Mucosa of stomach (tissue), 1 donor: ENCODE measurements around the gene VBP1.
"Not testable (repeated sequence)": the region's sequence is repeated elsewhere in the genome, so short reads cannot be mapped to it uniquely, and the experiment has no call there.

Experiments used
- H3K27me3 ChIP-seq: one replicate; pipeline ENCODE4 v1.7.0; 2013; ENCODE audit warnings: mild to moderate bottlenecking, low read length; ENCODE audit not compliant: control insufficient read depth, insufficient read depth
- H3K36me3 ChIP-seq: one replicate; pipeline ENCODE4 v1.7.0; 2013; ENCODE audit warnings: low read length; ENCODE audit not compliant: control insufficient read depth, insufficient read depth
- H3K4me1 ChIP-seq: one replicate; pipeline ENCODE4 v1.7.0; 2013; ENCODE audit warnings: mild to moderate bottlenecking, low read length; ENCODE audit not compliant: control insufficient read depth, insufficient read depth
- H3K4me3 ChIP-seq: one replicate; pipeline ENCODE4 v1.7.0; 2013; ENCODE audit warnings: low read length
- H3K9ac ChIP-seq: one replicate; pipeline ENCODE4 v1.7.0; 2013; ENCODE audit warnings: mild to moderate bottlenecking, low read length, moderate library complexity
- H3K9me3 ChIP-seq: one replicate; pipeline ENCODE4 v1.7.0; 2013; ENCODE audit warnings: mild to moderate bottlenecking, low read length, moderate library complexity; ENCODE audit not compliant: control insufficient read depth
- donor health status: Pancreatic carcinoma.

VBP1 gene

DNA sequence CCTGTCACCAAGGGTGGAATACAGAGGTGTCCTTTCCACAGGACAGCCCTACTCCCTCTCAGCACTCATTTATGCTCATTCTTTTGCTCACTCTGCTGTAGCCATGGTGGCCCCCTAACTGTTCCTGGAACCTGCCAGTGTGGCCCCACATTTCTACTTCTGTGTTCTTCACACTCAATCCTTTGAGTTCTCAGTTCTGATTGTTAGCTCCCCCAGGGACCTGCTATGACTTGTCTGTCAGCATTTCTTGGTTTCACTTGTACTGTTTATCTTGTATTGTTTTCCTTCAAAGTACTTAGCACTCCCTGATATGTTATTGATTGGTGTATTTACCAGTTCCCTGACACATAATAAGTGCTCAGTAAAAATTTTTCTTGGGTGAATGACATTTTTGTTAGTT lies 14.9 kb downstream of the VBP1 start:
- Histone ChIP-seq H3K36me3 (no peaks in the 10 kb centered on the region), H3K9me3 (no peaks in the 10 kb centered on the region), H3K4me3 (no peak overlapping the region)

DNA sequence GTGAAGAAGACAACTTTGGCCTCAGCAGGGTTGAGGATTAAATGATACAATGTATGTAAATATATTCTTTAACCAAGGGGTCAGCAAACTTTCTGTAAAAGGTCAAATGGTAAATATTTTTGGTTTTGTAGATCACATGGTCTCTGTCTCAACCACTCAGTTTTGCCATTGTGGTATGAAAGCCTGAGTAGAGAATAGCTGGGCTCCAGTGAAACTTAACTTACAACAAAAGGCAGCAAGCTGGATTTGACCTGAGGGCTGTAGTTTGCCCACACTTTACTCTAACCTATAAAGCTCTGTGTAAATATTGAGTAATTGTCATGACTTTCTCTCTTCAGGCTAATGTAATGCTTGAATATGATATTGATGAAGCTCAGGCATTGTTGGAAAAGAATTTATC lies 19.6 kb downstream of the VBP1 start:
- H3K36me3 ChIP-seq, result no peaks in the 10 kb centered on the region
- H3K9ac ChIP-seq, result no peak overlapping the region
- no peaks in the 10 kb centered on the region for H3K27me3 ChIP-seq
- H3K4me3 ChIP-seq, result no peak overlapping the region
- H3K4me1 ChIP-seq, result no peaks in the 10 kb centered on the region
- no peaks in the 10 kb centered on the region for H3K9me3 ChIP-seq

More for the DNA sequence above, 14.9 kb downstream of the VBP1 start:
- no peak overlapping the region for H3K9ac ChIP-seq
- no peaks in the 10 kb centered on the region for H3K27me3 ChIP-seq
- no peaks in the 10 kb centered on the region for H3K4me1 ChIP-seq

DNA sequence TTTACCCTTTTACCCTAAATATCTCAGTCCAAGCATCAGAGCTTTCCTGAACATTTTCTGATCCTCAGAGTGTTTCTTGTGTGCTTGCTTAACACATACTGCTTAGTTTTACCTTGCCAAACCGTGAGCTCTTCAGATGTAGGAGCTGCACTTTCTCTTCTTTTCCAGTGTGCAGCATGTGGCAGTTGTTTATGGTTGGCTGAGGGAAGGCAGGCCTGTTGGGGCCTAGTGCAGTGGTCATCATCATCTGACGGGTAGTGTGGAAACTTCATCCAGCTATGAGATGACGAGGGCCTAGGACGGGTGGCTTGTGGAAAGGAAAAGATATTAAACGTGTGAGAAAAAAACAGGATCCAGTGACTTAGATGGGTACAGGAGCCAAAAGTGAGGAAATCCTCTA lies 21.5 kb downstream of the VBP1 start:
- no peaks in the 10 kb centered on the region for H3K36me3 ChIP-seq
- no peak overlapping the region for H3K4me3 ChIP-seq
- H3K9me3 ChIP-seq, result no peaks in the 10 kb centered on the region
- H3K27me3 ChIP-seq, result no peaks in the 10 kb centered on the region
- no peak overlapping the region for H3K9ac ChIP-seq
- no peaks in the 10 kb centered on the region for H3K4me1 ChIP-seq

- H3K36me3 ChIP-seq, result no peaks in the 10 kb centered on the region
- no peak overlapping the region for H3K9ac ChIP-seq
- H3K4me3 ChIP-seq, result no peak overlapping the region
- no peaks in the 10 kb centered on the region for H3K27me3 ChIP-seq
- H3K9me3 ChIP-seq, result no peaks in the 10 kb centered on the region
- H3K4me1 ChIP-seq, result no peaks in the 10 kb centered on the region
Observed at GRCh38 chrX:155242300-155242699, 26.0 kb downstream of the VBP1 start.

- no peaks in the 10 kb centered on the region for H3K36me3 ChIP-seq
- H3K27me3 ChIP-seq, result no peaks in the 10 kb centered on the region
- H3K9me3 ChIP-seq, result no peaks in the 10 kb centered on the region
- no peak overlapping the region for H3K4me3 ChIP-seq
- no peaks in the 10 kb centered on the region for H3K4me1 ChIP-seq
- no peak overlapping the region for H3K9ac ChIP-seq
Observed at GRCh38 chrX:155246748-155247147, 30.5 kb downstream of the VBP1 start.

DNA sequence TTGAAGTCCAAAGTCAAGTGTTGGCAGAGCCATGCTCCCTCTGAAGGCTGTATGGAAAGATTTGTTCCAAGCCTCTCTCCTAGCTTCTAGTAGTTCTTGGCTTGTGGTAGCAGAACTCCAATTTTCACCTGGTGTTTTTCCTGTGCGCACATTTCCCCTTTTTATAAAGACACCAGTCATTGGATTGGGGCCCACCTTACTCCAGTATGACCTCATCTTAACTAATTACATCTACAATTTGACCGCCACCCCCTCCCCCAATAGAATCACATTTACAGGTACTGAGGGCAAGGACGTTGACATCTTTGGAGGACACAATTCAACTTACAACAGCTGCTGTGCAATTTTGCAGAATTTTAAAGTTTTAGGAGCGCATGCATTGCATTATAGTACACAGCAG lies 31.2 kb downstream of the VBP1 start:
- Histone ChIP-seq H3K36me3 (no peaks in the 10 kb centered on the region), H3K9me3 (no peaks in the 10 kb centered on the region), H3K4me1 (no peaks in the 10 kb centered on the region), H3K4me3 (no peak overlapping the region), H3K27me3 (no peaks in the 10 kb centered on the region), H3K9ac (no peak overlapping the region)

DNA sequence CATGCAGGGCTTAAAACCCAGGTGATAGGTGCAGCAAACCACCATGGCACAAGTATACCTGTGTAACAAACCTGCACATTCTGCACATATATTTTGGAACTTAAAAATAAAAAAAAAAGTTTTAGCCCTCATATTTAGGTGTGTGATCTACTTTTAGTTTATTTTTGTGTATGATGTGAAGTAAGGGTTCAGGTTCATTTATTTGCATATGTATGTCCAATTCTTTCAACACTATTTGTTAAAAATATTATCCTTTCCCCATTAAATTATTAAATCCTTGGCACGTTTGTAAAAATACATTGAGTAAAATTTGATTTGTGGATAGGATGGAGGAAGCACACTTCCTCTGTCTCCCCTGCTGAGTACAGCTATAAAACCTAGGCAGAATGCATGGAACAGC lies 35.1 kb downstream of the VBP1 start:
- Histone ChIP-seq H3K4me1 (no peaks in the 10 kb centered on the region), H3K9me3 (no peaks in the 10 kb centered on the region), H3K36me3 (no peaks in the 10 kb centered on the region), H3K27me3 (no peaks in the 10 kb centered on the region), H3K4me3 (no peak overlapping the region), H3K9ac (no peak overlapping the region)

GRCh38 chrX:155259752-155260151 lies 43.5 kb downstream of the VBP1 start:
- no peak overlapping the region for H3K9ac ChIP-seq
- H3K4me1 ChIP-seq, result no peaks in the 10 kb centered on the region
- H3K9me3 ChIP-seq, result no peaks in the 10 kb centered on the region
- peaks cover 3% of the 10 kb centered on the region for H3K27me3 ChIP-seq
- no peak overlapping the region for H3K4me3 ChIP-seq
- no peaks in the 10 kb centered on the region for H3K36me3 ChIP-seq

DNA sequence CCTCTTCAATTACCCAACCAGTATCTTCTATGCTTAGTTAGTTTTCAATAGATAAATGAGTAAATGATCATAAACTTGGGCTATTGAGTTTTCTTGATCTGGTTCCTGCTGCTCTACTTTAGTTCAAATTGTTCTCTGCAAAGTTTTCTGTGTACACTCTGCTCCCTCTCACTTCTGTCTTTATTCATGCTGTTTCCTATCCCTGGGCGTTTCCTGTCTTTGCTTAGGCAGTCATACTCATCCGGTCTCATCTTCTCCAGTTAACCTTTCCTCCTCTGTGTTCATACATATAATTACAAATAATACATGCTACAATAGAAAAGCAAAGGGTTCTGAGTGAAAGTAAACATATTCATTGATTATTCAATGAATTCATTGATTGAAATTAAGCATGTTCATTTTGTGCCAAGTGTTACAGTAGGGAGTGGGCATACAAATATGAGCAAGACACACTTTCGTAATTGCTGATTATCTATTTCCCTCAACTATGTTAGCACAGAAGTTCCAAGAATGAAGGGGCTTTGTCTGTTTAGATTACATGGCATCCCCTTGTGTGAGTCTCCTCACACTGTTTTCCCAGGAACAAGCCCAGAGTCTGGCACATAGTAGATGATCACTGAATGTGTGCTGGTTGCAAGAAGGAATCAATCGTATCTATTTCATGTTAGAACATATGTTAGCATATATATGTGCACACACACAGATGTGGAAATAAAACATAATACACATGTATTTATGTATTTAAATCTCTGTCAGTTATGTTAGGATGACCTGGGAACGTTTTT lies 46.9 kb downstream of the VBP1 start:
- no peak overlapping the region for H3K4me3 ChIP-seq
- no peaks in the 10 kb centered on the region for H3K4me1 ChIP-seq
- H3K36me3 ChIP-seq, result no peaks in the 10 kb centered on the region
- no peaks in the 10 kb centered on the region for H3K9me3 ChIP-seq
- H3K9ac ChIP-seq, result no peak overlapping the region
- peaks cover 3% of the 10 kb centered on the region for H3K27me3 ChIP-seq

DNA sequence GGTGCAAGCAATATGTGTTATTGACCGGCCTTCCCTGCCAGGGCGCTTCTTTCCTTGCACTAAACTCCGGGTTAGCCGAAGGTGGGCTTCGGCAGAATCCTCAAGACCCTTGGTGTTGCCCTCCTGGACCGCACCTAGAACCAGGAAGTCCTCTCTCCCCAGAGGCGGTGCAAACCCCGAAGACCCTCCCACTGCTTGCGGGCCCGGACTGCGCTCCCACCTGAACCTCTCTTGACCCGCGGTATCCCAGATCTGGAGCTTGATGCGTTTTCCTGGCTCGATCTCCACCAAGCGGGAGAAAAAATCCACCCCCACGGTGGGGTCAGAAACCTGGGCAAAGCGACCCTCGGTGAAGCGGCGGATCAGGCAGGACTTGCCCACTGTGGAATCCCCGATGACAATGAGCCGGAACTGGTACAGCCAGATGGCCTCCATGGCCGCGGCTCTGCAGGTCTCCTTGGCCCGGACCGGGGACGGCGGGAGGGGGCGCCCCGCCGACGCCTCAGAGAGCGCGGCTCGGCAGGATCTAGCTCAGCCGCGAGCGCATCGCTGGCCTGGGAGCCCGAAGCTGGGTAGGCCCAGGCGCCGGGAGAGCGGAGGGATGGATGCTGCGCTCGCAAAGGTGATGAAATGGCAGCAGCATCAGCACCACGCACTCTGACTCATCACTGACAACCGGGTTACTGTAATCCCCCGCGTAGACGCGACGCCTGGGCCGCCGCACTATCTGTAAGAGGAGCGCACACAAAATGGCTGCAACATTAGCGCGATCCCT lies 47.8 kb downstream of the VBP1 start, which contains the start of gene RAB39B:
RAB39B (minus strand) TSS at position 638 of the 775 bp plus-strand sequence; CDS start at position 435, 203 bp downstream.
- H3K4me3 ChIP-seq, result no peak within 1 kb of the TSS
- H3K4me1 ChIP-seq, result no peaks in the 10 kb centered on the region
- H3K9ac ChIP-seq, result no peak within 1 kb of the TSS
- H3K36me3 ChIP-seq, result no peaks in the 10 kb centered on the region
- H3K27me3 ChIP-seq, result peaks cover 3% of the 10 kb centered on the region
- H3K9me3 ChIP-seq, result no peaks in the 10 kb centered on the region

- Histone ChIP-seq H3K27me3 (peaks cover 3% of the 10 kb centered on the region), H3K36me3 (no peaks in the 10 kb centered on the region), H3K4me3 (no peak overlapping the region), H3K4me1 (no peaks in the 10 kb centered on the region), H3K9me3 (no peaks in the 10 kb centered on the region), H3K9ac (no peak overlapping the region)
Observed at GRCh38 chrX:155266439-155266838, 50.2 kb downstream of the VBP1 start.

DNA sequence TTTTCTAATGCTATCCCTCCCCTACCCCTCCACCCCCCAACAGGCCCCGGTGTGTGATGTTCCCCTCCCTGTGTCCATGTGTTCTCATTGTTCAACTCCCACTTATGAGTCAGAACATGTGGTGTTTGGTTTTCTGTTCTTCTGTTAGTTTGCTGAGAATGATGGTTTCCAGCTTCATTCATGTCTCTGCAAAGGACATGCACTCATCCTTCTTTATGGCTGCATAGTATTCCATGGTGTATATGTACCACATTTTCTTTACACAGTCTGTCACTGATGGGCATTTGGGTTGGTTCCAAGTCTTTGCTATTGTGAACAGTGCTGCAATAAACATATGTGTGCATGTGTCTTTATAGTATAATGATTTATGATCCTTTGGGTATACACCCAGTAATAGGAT lies 51.7 kb downstream of the VBP1 start:
- H3K9ac ChIP-seq, H3K9me3 ChIP-seq, H3K4me3 ChIP-seq, H3K36me3 ChIP-seq, H3K27me3 ChIP-seq, H3K4me1 ChIP-seq: not testable (repeated sequence)
